Measurements from ENCODE around the gene ARMC6.
"Not testable (repeated sequence)": the region's sequence is repeated elsewhere in the genome, so short reads cannot be mapped to it uniquely, and the experiment has no call there.

Gene ARMC6

DNA sequence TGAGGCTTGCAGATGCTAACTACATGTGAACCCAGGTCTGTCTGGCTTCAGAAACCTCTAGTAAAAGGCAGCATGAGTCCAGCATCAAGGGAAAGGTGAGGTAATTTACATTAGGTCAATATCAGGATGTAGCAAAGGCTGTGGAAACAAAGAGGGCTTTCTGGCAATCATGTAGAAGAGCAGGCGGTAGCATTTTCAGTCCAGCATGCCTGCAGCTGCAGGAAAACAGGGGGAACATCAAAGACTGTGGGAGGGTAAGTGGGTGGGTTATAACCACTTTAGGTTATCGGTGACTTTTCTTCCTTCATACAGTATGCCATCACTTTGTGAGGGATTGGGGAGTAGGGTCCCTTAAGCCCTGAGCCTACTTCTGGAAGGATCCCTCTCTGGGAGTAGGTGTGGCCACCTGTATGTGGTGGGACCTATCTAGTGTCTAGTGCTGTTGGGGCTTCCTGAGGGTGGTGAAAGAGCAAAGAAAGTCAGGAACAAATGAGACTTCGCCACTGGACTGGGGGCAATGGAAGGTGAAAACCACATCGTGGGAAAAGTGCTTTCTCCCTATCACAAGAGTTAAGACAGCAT, 10.9 kb upstream of the ARMC6 start:
- no peak for DNase-seq (ENCODE audit: low read depth)

- not testable (repeated sequence) for DNase-seq (ENCODE audit: low read depth)
Measured at GRCh38 chr19:19023376-19023775, 10.0 kb upstream of the ARMC6 start.

GRCh38 chr19:19025861-19026260, 7.5 kb upstream of the ARMC6 start:
- no peak for DNase-seq (ENCODE audit: low read depth)

DNA sequence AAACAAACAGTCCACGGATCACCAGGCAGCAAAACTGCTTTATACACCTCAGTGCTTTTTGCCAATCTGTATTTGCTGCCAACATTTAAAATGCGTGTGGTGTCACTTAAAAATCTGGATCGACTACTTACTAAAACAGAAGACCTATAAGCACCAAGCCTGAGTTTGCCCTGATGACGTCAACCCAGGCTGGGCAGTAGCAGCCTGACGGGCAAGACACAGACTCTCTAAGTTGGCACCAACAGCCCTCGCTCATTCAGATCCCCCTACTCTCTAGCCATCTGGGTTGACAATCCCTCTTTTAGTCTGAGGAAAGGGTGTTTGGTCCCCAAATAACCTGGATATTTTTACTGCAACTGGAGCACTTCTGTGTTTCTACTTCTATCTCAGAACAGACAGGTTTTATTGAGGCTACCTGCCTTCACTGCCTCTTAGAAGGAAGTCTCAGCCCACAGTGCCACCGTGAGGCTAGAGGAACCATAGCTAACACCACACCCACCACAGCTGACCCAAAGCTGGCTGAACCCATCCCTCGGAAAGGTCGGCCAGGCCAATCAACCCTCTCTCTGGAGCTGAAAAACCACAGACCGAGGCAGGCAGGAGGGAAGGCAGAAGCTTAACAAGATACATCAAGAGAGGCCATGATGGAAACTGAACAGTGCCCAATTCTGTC, 7.0 kb upstream of the ARMC6 start:
- no peak for DNase-seq (ENCODE audit: low read depth)

GRCh38 chr19:19027228-19027627, 6.2 kb upstream of the ARMC6 start:
- no peak for DNase-seq (ENCODE audit: low read depth)

GRCh38 chr19:19028526-19028925, 4.9 kb upstream of the ARMC6 start:
- no peak for DNase-seq (ENCODE audit: low read depth)

DNA sequence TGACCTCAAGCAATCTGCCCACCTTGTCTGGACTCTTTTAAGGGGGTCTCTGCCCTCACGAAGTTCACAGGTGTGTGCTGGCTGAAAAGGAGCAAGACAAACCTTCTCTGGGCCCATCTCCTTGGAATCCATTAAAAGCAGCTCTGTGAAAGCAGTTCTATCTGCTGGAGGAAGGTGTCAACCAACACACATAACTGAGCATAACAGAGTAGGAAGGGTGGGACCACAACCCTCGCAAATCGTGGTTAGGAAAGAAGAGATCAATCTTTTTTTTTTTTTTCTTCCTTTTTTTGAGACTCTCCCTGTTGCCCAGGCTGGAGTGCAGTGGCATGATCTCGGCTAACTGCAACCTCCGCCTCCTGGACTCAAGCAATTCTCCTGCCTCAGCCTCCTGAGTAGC, 1.5 kb upstream of the ARMC6 start:
- no peak for DNase-seq (ENCODE audit: low read depth)

GRCh38 chr19:19032420-19033175, 805 bp upstream of the ARMC6 start:
- DNase-seq (ENCODE audit: low read depth), result peak; percentile 85

GRCh38 chr19:19033176-19033425, 302 bp upstream of the ARMC6 start:
- DNase-seq (ENCODE audit: low read depth), result no peak

- peak; percentile 53 for DNase-seq (ENCODE audit: low read depth)
Measured at GRCh38 chr19:19034204-19034624, 811 bp downstream of the ARMC6 start.

GRCh38 chr19:19039901-19040300, 6.5 kb downstream of the ARMC6 start:
- no peak for DNase-seq (ENCODE audit: low read depth)

- no peak for DNase-seq (ENCODE audit: low read depth)
Measured at GRCh38 chr19:19040417-19040816, 7.0 kb downstream of the ARMC6 start.

DNA sequence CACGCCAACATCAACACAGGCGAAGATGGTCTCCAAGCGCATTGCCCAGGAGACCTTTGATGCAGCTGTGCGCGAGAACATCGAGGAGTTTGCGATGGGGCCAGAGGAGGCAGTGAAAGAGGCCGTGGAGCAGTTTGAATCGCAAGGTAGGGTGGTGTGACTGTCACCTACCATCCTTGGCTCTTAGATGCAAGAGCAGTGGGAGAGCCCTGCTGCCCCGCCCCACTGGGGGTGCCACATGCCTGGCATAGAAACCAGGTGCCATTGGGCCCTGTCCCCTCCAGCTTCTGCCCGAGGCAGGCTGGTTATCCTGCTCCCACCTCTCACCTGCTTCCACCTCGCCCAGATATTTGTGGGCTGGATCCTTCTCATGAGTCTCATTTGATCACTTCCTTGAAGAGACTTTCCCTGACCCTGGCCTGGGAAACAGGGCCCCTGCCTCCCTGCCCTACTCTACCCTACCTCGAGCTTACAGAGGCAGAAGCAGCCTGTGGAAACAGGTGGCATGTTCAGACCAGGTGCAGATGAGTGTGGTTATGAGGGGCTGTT, 9.4 kb downstream of the ARMC6 start:
- DNase-seq (ENCODE audit: low read depth), result no peak

- DNase-seq (ENCODE audit: low read depth), result no peak
Measured at GRCh38 chr19:19043481-19043880, 10.1 kb downstream of the ARMC6 start.

DNA sequence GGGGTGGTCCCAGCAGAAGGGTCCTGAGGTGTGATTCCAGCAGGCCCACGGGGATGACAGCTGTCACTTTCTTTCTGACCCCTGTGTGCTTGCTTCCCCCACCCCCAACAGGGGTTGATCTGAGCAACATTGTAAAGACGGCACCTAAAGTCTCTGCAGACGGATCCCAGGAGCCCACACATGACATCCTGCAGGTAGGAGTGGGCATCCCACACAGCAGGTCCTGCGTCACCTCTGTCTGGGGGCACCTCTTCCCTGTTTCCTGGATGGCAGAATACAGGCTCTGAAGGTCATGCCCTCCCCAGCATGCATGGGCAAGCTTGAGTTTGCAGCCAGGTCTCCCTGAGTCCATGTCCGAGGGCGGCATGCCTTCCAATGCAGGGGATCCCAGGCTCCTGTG, 10.5 kb downstream of the ARMC6 start:
- DNase-seq (ENCODE audit: low read depth), result no peak

DNA sequence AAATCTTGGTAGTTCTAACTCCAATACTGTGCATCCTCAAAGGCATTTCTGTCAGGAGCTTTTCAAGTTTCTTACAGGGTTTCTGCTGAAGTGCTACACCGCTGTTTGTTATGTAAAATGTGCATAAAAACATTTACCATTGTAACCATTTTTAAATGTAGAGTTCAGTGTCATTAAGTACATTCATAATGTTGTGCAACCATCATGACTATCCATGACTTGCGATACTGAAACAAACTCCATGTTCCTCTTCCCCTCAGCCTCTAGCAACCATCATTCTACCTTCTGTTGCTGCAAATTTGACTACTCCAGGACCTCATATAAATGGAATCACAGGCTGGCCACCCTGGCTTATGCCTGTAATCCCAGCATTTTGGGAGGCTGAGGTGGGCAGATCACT, 16.0 kb downstream of the ARMC6 start:
- no peak for DNase-seq (ENCODE audit: low read depth)

GRCh38 chr19:19050104-19050503, 16.7 kb downstream of the ARMC6 start:
- DNase-seq (ENCODE audit: low read depth), result no peak

- DNase-seq (ENCODE audit: low read depth), result no peak
Measured at GRCh38 chr19:19050731-19051130, 17.3 kb downstream of the ARMC6 start.

- DNase-seq (ENCODE audit: low read depth), result no peak
Measured at GRCh38 chr19:19051478-19052213, 18.2 kb downstream of the ARMC6 start.

DNA sequence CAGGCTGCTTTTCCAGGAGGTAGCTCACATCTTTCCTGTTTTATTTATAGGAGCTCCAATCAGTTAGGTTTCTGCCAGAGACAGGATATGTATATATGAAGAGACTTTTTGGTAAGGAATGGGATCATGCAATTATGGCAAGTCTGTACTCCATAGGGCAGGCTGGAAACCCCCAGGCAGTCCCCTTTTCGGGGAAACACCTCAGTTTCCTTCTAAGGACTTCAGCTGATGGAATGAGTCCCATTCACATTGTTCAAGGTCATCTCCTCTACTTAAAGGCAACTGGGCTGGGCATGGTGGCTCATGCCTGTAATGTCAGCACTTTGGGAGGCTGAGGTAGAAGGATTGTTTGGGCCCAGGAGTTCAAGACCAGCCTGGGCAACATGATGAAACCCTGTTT, 19.5 kb downstream of the ARMC6 start:
- no peak for DNase-seq (ENCODE audit: low read depth)

DNA sequence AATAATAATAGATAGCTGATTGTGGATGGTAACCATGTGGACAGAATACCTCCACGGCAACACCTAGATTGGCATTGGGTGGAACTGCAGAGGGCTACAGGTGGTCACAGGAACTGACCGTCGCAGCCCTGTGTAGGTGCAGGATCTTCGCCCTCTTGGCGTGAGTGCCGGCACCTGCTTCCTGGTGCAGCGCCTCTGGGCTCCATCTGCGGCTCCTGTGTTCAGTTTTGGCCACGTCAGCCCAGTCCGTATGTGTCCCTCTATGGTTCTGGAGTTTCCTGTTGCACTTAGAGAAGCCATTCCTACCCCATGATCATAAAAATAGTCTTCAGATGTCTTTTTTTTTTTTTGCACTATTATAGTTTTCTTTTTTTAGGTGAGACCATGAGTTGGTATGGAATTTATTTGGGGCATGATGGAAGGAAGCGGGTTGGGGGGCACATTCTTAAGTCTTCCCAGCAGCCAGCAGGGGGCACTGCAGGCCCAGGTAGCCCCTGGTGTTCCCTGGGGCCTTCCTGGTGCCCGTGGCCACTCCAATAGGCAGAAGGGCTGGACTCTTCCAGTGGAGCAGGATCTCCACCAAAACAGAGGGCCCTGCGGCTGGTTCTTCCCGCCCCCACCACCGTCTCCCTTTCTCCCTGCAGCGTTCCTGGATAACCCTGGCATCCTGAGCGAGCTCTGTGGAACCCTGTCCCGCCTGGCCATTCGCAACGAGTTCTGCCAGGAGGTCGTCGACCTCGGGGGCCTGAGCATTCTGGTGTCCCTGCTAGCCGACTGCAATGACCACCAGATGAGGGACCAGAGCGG, 20.3 kb downstream of the ARMC6 start:
- DNase-seq (ENCODE audit: low read depth), result peak; percentile 37
